NCI-H146 treated with DMSO at 0.1 percent for 48 hours (cell line): ENCODE measurements around the gene SLC29A3.
"Not testable (repeated sequence)": the region's sequence is repeated elsewhere in the genome, so short reads cannot be mapped to it uniquely, and the experiment has no call there.

Experiments
- DNase-seq: peaks from one replicate; lab custom pipeline; 2025; ENCODE audit not compliant: unreplicated experiment; lab: John Stamatoyannopoulos, UW

The SLC29A3 gene

DNA sequence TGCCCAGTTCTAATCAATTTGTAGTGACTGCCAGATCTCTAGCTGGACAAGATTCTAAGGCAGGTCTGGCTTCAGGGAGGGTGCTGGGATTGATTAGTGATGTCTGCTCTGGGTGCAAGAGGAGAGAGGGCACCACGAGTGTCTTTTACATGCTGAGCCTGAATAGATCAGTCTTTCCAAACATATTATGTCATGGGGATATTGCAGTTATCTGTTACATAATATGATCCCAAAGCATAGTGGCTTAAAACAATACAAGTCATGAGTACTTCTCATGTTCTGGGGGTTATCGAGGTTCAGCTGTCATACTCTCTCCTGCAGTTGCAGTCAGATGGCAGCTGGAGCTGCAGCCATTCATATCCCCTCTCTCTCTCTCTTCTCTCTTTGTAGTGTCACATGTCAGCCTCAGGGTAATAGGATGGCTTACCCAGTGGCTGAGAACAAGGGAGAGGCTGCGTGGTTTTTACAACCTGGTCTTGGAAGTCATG lies 26.0 kb downstream of the SLC29A3 start:
- DNase-seq = no peak

DNA sequence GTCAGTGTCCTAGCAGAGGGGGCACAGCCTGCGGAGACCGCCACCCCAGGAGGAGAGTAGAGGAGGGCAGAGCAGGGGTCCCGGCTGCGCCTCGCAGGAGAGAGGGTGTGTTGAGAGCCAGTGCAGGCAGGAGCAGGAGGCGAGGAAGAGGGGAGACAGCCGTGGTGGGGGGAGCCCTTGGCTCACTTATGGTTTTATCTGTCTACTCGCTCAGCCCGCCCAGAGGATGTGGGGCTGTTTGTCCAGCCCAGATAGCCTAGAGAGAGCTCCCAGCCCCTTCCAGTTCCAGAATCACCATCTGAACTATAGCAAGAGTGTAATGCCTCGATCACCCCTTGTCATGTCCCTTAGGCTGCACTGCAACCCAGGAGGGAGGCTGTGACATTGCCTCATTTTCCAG lies 26.6 kb downstream of the SLC29A3 start:
- no peak for DNase-seq

DNA sequence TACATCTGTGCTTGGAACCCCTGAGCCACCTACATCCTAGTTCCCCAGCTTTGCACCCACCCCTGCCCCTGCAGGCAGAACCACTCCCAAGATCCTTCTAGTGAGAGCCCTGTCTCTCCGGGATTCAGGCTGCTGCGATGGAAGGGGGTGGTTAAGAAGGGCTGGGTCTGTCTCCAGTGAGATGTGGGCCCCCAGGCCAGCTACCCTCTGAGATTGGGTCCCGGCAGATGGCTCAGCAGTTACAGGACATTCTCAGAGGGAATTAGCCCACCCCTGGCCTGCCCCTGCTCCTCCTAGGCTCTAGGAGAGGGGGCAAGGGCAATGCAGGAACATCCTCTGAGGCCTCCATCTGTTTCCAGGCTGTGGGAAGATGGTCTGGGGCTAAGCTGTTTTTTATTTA lies 27.7 kb downstream of the SLC29A3 start:
- no peak for DNase-seq

DNA sequence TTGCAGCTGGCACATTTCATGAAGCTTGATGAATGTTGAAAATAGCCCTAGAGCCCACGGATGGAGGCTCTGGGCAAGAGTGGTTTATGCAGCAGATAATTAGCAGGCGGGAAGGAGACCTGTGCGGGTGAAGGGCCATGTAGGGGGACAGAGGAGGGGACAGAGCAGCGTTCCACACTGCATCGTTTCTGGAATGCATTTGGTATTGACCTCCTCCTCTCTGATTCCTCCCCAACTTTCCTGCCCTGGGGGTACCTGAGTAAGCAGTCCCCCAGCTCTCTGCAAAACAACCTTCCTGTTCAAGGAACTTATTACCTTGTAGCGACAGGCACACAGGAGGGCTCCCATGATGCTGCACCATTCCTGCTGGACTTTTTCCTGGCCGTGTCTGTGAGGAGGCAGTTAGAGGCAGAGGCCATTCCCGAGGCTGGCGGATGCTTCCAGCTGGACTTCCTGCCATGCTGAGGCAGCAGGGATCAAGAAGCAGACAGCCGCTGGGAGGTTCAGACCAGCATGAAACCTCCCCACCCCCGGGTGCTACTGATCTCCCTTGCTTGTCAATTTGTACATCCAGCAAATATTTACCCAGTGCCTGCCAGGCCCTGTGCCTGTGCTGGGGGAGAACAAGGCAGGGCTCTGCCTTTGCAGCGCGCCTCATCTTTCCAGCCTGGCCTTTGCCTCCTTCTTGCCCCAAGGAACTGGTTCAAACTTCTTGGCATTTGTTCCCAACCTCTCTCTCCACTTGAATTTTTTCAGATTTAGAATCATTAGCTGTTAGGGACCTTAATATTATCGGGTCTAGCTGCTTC lies 28.7 kb downstream of the SLC29A3 start:
- DNase-seq = peak; percentile 39

DNA sequence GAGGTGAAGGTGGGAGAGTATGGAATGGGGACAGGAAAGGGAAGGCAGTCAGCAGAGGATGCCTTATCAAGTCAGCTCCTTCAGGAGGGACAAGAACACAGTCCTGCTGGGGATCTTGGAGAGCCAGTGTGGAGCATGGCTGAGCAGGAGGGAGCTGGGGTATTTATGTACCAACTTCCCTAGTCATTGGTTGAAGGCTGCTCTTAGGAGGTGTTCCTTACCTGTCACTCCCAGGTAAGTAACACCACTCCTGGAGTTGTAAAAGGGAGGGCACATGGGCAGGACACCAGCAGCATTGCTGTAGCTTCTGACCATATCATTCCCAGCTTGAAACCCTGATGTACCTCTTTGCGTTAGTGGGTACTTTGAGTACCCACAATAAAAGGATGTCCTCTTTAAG lies 29.8 kb downstream of the SLC29A3 start:
- no peak for DNase-seq

DNA sequence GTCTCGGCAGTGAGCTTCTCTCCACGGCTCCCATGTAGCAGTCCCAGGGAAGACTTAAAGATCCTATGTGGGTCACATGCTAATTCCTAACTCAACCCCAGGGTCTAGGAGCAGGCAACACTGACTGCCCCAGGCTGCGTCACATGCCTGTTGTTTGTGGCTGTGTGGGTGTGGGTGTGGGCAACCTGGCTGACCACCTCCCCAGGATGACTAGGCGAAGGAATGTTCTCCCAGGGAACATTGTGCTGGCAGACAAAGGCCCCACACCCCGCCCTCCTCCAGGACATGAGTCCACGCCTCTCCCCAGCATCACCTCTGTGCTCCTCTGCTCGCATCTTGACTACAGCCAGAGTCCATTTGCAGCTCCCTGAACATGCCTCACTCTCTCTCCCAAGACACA lies 30.3 kb downstream of the SLC29A3 start:
- DNase-seq = no peak

DNA sequence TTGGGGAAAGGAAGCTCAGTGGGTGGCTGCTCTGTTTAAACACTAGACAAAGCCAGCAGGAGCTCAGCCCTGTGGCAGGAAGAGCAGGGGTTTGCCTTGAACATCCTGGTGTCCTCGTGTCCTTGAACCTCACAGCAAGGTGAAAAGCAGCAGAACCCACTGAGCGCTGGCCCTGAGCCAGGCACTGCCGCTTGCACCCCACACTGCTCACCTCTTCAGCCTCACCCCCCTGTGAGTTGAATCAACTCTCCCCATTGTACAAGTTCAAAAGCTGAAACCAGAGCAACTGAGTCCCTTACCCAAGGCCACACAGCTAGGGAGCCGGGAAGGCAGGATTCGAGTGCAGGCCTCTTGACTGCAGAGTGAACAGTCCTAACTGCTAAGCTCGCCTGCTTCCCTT lies 32.0 kb downstream of the SLC29A3 start:
- no peak for DNase-seq

DNA sequence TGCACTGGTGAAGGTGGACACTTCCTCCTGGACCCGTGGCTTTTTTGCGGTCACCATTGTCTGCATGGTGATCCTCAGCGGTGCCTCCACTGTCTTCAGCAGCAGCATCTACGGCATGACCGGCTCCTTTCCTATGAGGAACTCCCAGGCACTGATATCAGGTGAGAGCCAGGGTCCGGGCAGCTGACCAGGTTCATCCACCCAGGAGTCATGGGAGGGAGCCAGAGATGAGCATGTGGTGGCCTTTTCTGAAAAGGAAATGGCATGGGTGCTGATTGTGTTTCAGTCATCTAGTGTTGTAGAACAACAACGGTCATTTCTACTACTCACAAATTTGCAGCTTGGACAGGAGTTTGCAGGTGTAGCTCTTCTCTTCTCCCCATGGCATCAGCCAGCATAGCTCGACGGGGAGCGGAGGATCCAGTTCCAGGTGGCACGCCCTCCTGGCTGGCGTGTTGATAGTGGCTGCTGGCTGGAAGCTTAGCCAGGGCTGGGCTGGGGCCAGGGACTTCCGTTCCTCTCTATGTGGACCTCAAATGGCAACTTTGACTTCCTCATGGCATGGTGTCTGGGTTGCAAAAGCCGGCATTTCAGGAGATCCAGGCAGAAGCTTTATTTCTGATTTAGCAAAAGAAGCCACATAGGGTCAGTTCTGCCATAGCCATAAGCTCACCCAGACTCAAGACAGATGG lies 32.7 kb downstream of the SLC29A3 start:
- DNase-seq = no peak

DNA sequence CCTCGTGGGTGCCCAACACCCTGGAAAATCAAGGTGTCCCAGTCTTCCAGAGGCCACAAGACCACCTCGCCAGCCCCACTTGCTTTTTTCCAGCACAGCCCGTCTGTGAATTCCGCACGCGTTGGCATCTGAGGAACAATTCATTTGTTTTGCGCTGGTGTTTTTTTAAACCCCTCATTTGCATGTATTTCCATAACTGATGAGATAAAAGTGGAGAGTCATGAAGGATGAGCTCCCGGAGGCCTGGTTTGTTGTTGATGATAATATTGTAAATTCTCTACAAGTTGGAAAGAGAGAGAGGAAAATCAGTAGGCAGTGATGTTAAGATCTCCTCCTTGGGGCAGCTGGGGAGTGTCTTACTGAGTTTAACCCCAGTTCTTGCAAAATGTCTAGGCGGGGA lies 34.6 kb downstream of the SLC29A3 start:
- no peak for DNase-seq

DNA sequence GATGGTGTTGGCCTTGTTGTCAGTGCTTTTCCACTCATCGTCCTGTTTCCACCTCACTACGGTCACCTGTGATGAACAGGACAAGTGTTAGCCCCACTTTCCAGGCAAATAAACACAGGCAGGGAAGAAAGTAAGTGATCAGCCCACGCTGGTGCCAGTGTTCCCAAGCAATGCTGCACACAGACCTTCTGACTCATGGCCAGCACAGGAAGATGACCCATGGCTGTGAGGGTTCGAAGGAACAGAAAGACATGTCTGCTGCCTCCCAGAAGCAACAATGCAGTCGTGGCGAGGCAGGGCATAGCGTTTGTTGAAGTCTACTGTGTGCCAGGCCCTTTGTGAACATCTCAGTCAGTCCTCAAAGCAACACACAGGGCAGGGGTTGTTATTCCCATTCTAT lies 35.7 kb downstream of the SLC29A3 start:
- DNase-seq = no peak

DNA sequence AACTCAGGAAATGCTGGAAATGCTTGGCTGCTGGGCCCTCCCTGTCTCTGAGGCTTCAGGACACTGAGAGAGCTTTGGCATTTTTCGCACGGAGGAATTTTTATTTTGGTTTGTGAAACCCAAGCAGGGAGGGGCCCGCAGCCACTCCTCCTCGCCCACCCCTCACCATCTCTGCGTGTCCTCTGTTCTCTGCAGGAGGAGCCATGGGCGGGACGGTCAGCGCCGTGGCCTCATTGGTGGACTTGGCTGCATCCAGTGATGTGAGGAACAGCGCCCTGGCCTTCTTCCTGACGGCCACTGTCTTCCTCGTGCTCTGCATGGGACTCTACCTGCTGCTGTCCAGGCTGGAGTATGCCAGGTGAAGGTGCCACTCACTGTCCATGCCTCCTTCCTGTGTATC lies 36.8 kb downstream of the SLC29A3 start:
- DNase-seq = no peak

DNA sequence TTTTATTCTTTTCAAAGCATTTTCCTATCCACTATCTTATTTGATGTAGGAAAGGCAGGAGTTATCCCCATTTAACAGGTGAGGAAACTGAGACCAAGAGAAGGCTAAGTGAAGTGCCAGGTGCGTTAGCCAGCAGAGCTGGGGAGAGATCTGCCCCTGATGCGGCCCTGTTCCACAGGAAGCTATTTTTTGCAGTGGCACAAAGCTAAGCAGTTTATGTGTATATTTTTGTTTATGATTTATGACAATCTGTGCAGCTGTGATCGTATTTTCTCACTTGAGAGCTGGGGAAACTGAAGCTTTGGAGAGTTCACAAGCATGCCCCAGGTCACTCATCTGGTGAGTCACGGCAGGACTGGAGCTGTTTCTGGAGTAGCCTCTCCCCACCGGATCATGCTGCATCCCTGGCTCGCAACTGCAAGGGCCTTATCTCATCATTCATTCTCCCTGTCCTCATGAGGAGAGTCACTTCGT lies 38.8 kb downstream of the SLC29A3 start:
- DNase-seq = no peak

DNA sequence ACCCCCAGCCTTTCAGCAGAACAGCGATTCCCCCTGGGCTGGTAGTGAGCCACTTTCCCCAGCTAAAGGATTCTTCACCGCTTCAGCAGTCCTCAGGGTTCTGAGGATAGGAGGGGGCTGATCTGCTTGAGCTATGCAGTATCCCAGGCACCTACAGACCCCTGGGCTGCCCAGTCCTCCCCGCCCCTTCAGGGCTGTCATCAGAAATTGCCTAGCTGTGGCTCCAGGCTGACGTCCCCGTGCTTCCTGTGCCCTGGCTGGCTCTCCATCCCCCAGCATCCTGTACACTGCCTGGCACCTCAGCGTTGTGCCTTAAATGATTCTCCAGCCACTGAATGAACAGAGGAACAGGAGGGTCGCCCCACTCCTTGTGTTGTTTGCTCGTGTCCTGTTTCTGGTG lies 39.2 kb downstream of the SLC29A3 start:
- no peak for DNase-seq

DNA sequence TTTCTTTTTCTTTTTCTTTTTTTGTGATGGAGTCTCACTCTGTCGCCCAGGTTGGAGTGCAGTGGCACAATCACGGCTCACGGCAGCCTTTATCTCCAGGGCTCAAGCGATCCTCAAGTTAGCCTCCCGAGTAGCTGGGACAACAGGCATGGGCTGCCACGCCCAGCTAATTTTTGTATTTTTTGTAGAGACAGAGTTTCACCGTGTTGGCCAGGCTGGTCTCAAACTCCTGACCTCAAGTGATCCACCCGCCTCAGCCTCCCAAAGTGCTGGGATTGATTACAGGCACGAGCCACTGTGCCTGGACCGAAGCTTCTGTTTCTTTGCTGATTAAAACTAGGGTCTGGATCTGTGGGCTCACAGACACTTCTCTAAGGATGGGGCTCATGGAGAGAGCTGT lies 39.8 kb downstream of the SLC29A3 start:
- not testable (repeated sequence) for DNase-seq

DNA sequence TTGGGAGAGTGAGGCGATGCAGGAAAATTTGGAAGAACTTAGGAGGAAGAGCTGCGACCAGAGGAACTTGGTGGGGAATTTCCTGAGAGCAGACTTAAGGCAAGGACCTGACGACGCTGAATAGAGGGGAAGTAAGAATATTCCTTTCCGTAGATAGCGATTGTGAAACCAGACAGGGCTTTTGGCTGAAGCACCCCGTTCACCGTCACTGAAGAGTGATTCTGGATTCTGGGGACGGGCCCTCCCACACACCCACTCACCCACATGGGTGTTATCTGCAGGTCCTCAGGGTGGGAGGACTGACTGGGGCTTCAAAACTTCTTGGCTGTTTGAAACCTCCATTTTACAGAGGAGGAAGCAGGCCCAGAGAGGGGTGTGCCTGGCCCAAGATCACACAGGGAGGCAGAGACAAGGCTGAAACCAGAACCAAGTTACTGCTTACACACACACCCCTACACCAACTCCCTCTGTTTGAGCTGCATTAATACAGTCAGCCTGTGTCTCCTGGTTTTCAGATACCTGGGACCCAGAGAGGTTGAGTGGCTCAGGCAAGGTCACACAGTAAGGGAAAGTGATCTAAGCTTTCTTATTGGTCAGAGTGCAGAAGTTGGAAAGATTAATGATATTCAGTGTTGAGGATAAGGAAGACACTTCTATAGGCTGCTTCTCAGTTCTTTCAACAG lies 40.4 kb downstream of the SLC29A3 start:
- DNase-seq = no peak

DNA sequence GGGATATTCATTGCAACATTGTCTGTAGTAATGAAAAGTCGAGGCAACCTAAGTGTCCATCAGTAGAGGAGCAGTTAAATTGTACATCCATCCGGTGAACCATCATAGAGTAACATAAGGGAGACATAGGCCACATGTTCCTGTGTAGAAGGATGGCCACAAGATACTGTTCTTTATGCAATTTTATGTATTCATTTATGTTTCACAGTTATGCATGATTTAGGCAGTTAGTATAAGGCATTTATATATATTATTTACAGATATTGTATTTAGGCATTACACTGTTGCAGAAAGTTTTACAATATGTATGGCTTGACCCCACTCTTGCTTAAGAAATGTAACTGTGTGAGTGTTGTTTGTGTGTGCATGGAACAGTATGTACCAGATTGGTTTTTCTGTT lies 41.7 kb downstream of the SLC29A3 start:
- no peak for DNase-seq

DNA sequence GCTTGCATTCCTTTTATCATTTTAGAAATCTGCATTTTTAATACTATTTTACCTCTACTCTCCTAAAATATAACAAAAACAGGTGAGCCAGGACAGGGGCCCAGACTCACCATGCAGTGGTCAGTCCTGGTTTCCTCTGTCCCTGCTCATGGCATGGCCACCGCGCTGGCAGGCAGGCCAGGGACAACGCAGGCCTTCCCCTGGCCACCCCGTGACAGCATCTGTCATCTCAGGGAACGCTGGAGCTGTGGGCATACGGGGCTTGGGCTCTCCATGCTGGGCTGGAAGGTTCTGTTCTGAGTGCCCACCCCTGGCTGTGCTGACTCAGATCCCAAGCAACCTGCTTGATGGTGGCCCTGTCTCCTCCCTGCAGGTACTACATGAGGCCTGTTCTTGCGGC lies 42.5 kb downstream of the SLC29A3 start:
- no peak for DNase-seq

DNA sequence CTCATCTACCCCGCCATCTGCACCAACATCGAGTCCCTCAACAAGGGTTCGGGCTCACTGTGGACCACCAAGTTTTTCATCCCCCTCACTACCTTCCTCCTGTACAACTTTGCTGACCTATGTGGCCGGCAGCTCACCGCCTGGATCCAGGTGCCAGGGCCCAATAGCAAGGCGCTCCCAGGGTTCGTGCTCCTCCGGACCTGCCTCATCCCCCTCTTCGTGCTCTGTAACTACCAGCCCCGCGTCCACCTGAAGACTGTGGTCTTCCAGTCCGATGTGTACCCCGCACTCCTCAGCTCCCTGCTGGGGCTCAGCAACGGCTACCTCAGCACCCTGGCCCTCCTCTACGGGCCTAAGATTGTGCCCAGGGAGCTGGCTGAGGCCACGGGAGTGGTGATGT lies 43.1 kb downstream of the SLC29A3 start:
- no peak for DNase-seq

DNA sequence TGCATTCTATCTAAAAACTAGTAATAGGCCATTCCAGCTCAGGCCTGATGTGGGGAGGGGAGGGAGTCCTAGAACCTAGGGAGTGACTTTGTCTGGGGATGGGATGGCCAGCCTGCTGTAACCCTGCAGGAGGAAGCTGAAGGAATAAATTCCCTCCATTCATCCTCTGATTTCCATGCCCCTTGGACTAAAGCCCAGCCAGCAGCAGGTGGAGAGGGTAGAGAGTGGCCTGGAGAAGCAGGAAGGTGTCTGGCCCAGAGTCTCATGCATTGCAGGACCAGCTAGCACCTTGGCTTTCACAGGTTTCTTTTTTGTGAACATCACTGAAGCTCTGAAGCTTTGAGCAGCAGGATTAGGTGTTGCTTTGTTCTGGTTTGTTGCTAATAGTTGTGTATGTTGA lies 44.9 kb downstream of the SLC29A3 start:
- DNase-seq = no peak

DNA sequence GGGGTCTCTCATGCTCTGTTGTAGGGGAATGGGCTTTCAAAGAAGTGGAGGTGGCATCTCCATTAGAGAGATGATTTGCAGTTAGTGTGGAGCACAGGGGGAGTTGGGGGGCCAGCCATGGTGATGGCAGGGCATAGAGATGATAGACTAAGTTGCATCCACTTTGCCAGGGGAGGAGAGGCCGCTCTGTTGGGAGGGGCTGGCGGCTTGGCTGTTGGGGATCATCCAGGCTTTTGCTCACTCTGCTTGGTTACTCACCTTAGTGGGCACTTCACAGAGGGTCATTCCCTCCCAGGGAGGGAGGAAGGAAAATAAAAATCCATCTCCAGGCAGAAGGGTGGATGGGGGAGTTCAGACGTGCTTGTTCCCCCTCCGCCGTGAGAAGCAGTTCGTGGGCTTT lies 46.3 kb downstream of the SLC29A3 start:
- no peak for DNase-seq

DNA sequence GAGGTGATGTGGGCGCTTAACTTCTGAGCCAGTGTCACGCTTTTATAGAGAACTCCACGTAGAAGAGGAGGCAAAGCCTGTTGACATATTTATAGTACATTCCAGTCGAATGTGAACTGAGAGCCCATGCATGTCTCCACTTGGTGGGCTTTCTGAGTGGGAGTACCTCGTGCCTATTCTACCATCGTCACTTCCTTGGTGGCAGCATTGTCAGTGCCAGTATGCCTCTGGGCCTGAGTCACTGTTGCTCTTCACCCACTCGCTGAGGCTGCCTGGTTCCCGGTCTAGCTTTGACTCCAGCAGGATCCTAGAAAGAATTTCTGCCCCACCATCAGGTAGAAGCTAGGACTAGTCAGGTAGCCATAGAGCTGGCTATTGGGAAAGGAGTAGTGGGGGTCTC lies 47.6 kb downstream of the SLC29A3 start:
- no peak for DNase-seq

DNA sequence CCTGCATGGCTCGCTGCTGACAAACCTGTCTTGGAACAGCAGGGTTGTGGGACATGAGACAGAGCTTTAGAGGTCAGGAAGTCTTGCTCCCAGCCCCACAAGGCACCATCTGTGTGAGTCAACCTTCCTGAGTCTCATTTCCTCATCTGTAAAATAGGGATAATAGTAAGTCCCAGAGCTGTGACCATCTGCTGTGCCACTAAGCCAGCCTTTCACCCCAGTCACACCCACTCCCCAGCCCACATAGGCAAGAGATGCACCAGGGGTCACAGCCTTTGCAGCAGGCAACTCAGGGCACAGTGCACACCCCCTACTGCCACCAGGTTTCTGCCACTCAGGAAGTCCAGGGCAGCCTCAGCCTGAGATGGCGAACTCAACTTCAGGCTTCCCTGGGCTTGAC lies 48.2 kb downstream of the SLC29A3 start:
- no peak for DNase-seq
